ENCODE measurements around the gene GAP43.
A peak's percentile ranks its signal among the peaks of the same experiment; 100 is the strongest.

Gene GAP43

GRCh38 chr3:115627180-115628074 is 4.1 kb downstream of the GAP43 start:
- no peak for DNase-seq (ENCODE audit: low read depth)

- no peak for DNase-seq (ENCODE audit: low read depth)
These were observed 4.7 kb downstream of the GAP43 start for GRCh38 chr3:115628075-115628412.

GRCh38 chr3:115630850-115631249 is 7.5 kb downstream of the GAP43 start:
- DNase-seq (ENCODE audit: low read depth): no peak

- DNase-seq (ENCODE audit: low read depth): no peak
These were observed 8.7 kb downstream of the GAP43 start for GRCh38 chr3:115632026-115632425.

- no peak for DNase-seq (ENCODE audit: low read depth)
These were observed 10.2 kb downstream of the GAP43 start for GRCh38 chr3:115633467-115633866.

- no peak for DNase-seq (ENCODE audit: low read depth)
These were observed 10.7 kb downstream of the GAP43 start for GRCh38 chr3:115634052-115634451.

- no peak for DNase-seq (ENCODE audit: low read depth)
These were observed 12.1 kb downstream of the GAP43 start for GRCh38 chr3:115635406-115635805.

- no peak for DNase-seq (ENCODE audit: low read depth)
These were observed 14.9 kb downstream of the GAP43 start for GRCh38 chr3:115638241-115638640.

- DNase-seq (ENCODE audit: low read depth): no peak
These were observed 15.7 kb downstream of the GAP43 start for GRCh38 chr3:115638991-115639390.

- DNase-seq (ENCODE audit: low read depth): no peak
These were observed 21.1 kb downstream of the GAP43 start for GRCh38 chr3:115644391-115644790.

GRCh38 chr3:115646027-115646690 is 22.8 kb downstream of the GAP43 start:
- DNase-seq (ENCODE audit: low read depth): no peak

GRCh38 chr3:115648559-115648958 is 25.2 kb downstream of the GAP43 start:
- DNase-seq (ENCODE audit: low read depth): no peak

- DNase-seq (ENCODE audit: low read depth): no peak
These were observed 27.8 kb downstream of the GAP43 start for GRCh38 chr3:115651087-115651486.

- DNase-seq (ENCODE audit: low read depth): no peak
These were observed 28.3 kb downstream of the GAP43 start for GRCh38 chr3:115651599-115651998.

GRCh38 chr3:115652738-115653137 is 29.4 kb downstream of the GAP43 start:
- no peak for DNase-seq (ENCODE audit: low read depth)

- no peak for DNase-seq (ENCODE audit: low read depth)
These were observed 32.5 kb downstream of the GAP43 start for GRCh38 chr3:115655761-115656282.

- DNase-seq (ENCODE audit: low read depth): no peak
These were observed 33.9 kb downstream of the GAP43 start for GRCh38 chr3:115657168-115657567.

- no peak for DNase-seq (ENCODE audit: low read depth)
These were observed 34.7 kb downstream of the GAP43 start for GRCh38 chr3:115658032-115658336.

- peak; percentile 2 for DNase-seq (ENCODE audit: low read depth)
These were observed 35.2 kb downstream of the GAP43 start for GRCh38 chr3:115658337-115659181.

- no peak for DNase-seq (ENCODE audit: low read depth)
These were observed 36.2 kb downstream of the GAP43 start for GRCh38 chr3:115659253-115660220.

GRCh38 chr3:115660646-115661337 is 37.5 kb downstream of the GAP43 start:
- DNase-seq (ENCODE audit: low read depth): no peak
